Activated CD4-positive, CD25-positive, alpha-beta regulatory T cell treated with anti-CD3 and anti-CD28 coated beads, Interleukin-2, amount 50 U/mL, for 24 hours (primary cell): ENCODE data around the gene NDUFA12.
"Not testable (repeated sequence)": the region's sequence is repeated elsewhere in the genome, so short reads cannot be mapped to it uniquely, and the experiment has no call there.

Experiments
- ATAC-seq, 2 donors: fragments of 150-1000 bp; cut with Tn5 transposase; one replicate each; pipeline ENCODE4 v1.10.0; 2021; ENCODE audit warnings: mild to moderate bottlenecking in 1 of 2, moderate library complexity in 1 of 2

The NDUFA12 gene

GRCh38 chr12:95003213-95003920 lies at the start of gene NDUFA12:
TSS of gene NDUFA12 (minus strand) at chr12:95003697. CDS start at chr12:95003680, 17 bp downstream.
- peak; percentile 99 to 100 for ATAC-seq

DNA sequence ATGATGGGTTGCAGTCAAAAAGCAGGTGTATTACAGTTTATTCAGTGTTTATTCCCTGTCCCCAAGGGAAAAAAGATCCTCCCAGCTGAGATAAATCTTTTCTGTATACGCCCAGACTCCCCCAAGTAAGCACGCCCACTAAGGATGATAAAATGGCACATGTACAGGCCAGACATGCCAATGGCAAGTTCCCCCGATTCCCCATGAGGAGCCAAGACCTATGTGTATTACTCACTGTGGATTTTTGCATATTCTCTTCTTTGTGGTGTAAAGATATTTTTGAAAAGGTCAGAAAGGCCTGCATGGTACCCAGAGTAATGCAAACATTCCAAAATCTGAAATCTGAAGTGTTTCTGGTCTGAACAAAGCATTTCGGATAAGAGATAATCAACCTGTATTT lies 47.7 kb upstream of the NDUFA12 start:
- ATAC-seq = no peak

GRCh38 chr12:95037906-95038305 lies 34.4 kb upstream of the NDUFA12 start:
- no peak for ATAC-seq

GRCh38 chr12:95034750-95035149 lies 31.3 kb upstream of the NDUFA12 start:
- no peak for ATAC-seq

DNA sequence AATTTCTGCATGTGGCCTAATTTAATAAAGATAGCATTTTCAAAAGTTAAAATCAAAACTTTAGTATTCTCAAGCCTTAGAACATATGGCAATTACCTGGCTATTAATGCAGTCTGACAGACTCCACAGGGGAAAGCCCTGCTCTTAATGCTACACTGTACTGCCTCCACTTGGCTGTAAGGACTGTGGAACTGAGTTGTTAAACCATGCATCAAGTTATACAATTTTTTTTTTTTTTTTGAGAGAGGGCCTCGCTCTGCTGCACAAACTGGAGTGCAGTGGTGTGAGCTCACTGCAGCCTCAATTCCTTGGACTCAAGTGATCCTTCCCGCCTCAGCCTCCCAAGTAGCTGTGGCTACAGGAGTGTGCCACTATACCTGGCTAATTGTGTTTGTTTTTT lies 19.0 kb upstream of the NDUFA12 start:
- ATAC-seq = no peak

DNA sequence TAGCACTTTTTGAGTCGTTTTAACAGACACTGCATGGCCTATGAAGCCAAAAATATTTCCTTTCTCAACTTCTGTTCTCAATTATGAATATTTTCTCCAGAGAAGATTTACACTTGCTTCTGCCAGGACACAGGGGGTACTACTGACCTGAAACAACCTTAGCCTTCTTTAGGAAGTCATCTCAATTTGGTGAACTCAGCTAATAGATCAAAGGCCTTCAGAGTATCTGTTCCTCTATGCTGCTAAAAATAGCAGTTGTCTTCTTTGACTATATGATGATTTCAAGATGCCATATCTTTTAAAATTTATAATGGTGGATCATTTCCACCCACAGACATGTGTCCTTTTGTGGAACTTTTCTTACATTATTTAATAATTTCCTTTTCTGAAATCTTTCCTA lies 14.0 kb upstream of the NDUFA12 start:
- ATAC-seq = no peak

DNA sequence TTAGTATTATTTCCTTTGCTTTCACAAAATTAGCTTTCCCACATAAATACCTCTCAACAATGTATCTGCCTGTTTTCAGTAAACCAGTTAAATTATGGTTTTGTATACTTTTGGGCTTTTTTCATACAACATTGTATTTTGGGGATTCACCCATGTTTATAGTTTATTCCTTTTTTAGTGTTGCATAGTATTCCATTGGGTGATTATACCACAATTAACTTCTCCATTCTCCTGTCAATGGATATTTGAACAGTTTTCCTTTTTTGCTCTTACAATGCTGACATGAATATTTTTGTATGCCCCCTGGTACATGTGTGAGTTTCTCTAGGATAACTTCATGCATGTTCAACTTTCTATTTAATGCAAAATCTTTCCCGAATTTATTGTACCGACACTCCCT lies 12.6 kb upstream of the NDUFA12 start:
- no peak for ATAC-seq

DNA sequence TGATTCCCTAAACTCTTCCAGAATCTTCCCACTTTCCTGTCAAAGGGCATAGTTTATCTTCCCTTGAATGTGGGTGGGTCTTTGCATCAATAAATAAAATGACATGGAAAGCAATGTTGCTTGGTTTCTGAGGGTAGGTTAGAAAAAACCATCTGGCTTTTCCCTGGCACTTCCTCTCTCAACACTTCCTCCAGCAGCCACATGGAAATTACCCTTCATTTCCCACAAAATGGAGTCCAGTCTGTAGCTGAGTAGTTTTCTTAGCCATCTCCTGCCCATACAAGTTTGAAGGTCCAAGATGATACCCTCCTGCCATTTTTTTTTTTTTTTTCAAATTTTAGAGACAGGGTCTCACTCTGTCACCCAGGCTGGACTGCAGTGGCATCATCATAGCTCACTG lies 11.1 kb upstream of the NDUFA12 start:
- ATAC-seq = no peak

DNA sequence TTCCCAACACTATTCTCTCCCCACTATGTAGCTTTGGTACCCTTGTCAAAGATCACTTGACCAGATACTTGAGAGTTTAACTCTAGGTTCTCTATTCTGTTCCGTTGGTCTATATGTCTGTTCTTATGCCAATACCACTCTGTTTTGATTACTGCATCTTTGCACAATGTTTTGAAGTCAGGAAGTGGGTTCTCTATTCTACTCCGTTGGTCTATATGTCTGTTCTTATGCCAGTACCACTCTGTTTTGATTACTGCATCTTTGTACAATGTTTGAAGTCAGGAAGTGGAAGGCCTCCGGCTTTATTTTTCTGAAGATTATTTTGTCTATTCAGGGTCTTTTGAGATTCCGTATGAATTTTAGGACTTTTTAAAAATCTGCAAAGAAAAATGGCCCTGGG lies 2.7 kb upstream of the NDUFA12 start:
- ATAC-seq = no peak

DNA sequence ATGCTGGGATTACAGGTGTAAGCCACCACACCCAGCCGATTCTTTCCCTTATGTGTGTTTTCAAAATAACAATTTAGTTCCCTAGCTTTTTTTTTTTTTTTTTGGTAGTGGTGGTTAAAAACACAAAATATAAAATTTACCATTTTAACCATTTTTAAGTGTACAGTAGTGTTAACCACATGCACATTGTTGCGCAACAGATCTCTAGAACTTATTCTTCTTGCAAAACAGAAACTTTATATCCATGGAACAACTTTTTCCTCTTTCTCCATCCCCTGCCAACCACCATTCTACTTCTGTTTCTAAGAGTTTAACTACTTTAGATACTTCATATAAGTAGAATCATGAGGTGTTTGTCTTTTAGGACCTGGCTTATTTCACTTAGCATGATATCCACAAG lies 1.1 kb upstream of the NDUFA12 start:
- ATAC-seq = no peak

DNA sequence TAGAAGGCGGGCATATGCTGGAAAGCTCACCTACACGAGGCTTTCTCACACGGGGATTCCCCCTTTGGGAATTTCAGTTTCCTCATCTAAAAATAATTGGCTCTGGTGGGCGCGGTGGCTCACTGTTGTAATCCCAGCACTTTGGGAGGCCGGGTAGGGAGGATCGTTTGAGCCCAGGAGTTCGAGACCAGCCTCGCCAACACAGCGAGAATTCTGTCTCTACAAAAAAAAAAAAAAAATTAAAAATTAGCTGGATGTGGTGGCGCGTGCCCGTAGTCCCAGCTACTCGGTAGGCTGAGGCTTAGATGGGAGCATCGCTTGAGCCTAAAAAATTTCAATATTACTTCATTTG lies 400 bp upstream of the NDUFA12 start:
- no peak for ATAC-seq

GRCh38 chr12:95002754-95003153 lies 743 bp downstream of the NDUFA12 start:
- peak in 1 of 2 donors; percentile 15 for ATAC-seq

- no peak for ATAC-seq
These were observed 5.2 kb downstream of the NDUFA12 start for GRCh38 chr12:94998326-94998725.

DNA sequence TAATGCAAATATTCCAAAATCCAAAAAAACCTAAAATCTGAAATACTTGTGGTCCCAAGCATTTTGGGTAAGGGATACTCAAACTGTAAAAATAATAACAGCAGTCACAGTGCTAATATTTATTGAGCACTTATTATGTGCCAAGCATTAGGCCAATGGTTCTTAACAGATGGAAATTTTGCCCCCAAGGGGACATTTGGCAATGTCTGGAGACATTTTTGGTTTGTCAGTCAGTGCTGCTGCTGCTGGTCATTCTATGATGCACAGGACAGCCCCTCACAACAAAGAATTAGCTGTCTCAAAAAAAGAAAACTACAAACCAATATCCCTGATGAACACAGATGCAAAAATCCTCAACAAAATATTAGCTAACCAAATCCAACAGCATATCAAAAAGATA lies 5.8 kb downstream of the NDUFA12 start:
- ATAC-seq = no peak

DNA sequence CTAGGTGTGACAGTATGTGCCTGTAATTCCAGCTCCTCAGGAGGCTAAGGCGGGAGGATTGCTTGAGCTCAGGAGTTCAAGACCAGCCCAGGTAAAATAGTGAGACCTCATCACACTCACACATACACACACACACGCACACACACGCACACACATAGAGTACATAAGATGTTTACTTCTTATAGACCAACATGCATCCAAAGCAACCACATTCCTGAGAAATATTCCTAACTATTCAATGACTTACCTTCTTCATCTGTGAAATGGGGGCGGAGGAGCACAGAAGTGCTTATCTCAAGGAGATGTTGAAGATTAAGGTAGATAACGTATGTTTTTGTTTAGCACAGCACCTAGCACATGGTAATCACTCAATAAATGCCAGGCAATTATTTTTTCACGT lies 6.4 kb downstream of the NDUFA12 start:
- ATAC-seq = no peak

DNA sequence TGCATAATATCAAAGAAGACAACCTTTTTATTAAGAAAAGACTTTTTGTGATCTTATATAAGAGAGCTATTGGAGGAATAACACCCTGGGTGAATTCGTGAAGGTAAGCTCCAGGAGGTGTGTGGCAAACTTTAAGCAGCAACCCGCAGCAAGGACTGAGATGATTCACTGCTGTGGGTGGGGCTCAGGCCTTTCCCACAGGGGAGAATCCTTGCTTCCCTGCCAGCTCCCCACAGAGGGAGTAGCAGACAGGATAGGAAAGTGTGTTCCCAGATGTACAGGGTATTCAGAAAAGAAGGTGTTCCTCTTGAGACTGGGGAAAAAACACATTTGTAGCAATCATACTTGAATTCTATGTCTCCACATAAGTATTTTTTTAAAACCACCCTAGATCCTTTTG lies 9.2 kb downstream of the NDUFA12 start:
- no peak for ATAC-seq

- not testable (repeated sequence) for ATAC-seq
These were observed 9.6 kb downstream of the NDUFA12 start for GRCh38 chr12:94993855-94994254.

GRCh38 chr12:94990222-94990621 lies 13.3 kb downstream of the NDUFA12 start:
- peak in 1 of 2 donors; percentile 36 for ATAC-seq

GRCh38 chr12:94988471-94988870 lies 15.0 kb downstream of the NDUFA12 start:
- no peak for ATAC-seq

GRCh38 chr12:94987801-94988200 lies 15.7 kb downstream of the NDUFA12 start:
- peak; percentile 21 to 24 for ATAC-seq

DNA sequence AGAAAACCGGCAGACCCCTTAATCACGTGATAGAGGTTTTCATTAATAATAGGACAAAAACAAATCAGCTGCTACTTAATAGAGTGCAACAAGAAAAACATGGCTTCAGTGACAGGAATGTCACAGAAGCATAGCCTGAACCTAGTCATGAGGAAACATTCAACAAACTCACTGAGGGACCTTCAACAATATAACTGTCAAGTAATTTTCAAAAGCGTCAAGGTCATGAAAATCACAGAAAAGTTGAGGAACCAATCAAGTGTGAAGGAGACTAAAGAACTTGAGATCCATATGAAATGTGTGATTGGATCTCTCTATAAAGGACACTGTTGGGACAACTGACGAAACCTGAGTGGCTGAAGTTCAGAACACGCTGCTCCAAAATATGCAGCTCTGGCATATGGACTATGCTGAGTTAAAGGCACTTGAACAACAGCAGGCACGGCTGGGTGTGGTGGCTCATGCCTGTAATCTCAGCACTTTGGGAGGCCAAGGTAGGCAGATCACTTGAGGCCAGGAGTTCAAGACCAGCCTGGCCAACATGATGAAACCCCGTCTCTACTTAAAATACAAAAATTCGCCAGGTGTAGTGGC lies 16.3 kb downstream of the NDUFA12 start:
- ATAC-seq = no peak

DNA sequence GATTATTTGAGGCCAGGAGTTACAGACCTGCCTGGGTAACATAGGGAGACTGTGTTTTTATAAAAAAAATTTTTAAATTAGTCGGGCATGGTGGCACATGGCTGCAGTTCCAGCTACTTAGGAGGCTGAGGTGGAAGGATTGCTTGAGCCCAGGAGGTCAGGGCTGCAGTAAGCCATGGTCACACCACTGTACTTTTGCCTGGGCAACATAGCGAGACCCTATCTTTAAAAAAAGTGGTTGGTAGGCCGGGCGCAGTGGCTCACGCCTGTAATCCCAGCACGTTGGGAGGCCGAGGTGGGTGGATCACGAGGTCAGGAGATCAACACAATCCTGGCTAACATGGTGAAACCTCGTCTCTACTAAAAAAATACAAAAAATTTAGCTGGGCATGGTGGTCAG lies 18.4 kb downstream of the NDUFA12 start:
- ATAC-seq = not testable (repeated sequence)

GRCh38 chr12:94983321-94983720 lies 20.2 kb downstream of the NDUFA12 start:
- no peak for ATAC-seq

DNA sequence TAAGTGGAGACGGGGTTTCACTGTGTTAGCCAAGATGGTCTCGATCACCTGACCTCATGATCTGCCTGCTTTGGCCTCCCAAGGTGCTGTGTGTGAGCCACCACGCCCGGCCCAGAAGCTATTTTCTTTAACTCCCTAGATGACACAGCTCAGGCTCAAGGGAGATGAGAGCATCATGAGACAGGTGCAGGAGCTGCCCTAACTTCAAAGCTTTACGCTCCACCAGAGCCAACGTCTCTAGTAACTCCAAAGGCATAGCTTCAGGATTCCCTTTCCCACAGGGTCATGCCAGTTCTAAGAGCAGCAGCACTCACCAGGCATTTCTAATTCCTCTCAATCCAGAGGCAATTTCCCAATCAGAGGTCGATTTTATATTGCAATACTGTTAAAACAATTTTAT lies 21.0 kb downstream of the NDUFA12 start:
- ATAC-seq = no peak

GRCh38 chr12:94980577-94980976 lies 22.9 kb downstream of the NDUFA12 start:
- no peak for ATAC-seq
